HT1080 (cell line): ENCODE data around the gene SYTL2. TPM values are rescaled to one million over a fixed set of nuclear protein-coding genes. Genes with fewer than 3 reads are reported as not detected.

ENCODE experiments used
- DNase-seq: peaks from one replicate; pipeline ENCODE4 v3.0.0-alpha.2; 2015; ENCODE audit warnings: low read depth
- total RNA-seq: library from RNA; depleted of rRNA; stranded (reverse); fragments of >200 nt; shearing (Covaris generic); gene quantifications from 2 replicates; pipeline ENCODE4 v1.2.3, GENCODE V29; 2014

The SYTL2 gene
- total RNA-seq, 1 experiment from 2014 or later: 19.6 TPM

DNA sequence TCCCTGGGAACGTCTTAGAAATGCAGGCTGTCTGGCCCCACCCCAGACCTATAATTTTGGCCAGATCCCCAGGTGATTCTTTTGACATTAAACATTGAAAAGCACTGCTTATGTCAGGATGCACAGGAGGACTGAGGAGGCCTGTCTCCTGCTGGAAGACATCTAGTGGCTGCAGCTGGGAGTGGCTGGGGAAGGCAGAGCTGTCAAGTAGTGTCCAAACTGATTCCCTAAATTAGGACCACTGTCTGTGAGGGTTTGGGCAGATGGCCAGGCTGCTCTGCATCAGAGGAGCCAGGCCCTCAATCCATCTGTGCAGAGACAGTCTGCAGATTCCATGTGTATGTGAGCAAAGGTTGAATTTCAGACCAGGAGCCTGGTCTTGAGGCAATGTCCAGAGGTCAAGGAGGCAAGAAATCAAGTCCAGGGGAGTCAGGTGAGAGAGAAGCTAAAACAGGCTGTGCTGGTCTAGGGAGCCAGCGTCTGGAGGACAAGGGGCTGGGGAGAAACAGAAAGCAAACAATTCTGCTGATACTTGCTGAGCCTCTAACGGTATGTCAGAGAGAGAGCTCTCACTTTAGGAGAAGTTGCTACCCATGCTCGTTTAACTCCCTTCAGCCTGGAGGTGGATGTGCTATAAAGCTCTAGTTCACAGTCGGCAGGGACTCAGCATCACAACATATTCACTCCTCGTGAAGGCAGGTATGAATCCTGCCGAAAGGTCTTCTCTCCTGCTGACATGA is 15.3 kb upstream of the SYTL2 start:
- peak; percentile 24 for DNase-seq

DNA sequence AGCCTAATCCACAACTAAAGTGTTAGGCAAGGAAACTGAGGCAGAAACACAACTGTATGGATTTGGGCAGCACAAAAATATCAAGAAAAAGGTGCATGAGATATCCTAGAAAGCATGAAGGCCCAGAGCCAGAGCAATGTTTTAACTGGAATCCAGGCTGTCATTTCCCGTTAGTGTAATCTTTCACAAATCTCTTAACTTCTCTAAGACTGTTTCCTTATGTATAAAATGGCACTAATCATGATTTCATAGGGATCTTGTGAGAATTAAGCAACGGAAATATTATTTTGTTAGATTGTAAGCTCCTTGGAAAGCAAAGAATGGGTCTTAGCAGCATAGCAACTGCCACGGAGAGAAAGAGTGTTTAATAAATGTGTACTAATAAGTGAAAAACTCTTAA is 14.7 kb upstream of the SYTL2 start:
- DNase-seq: no peak

GRCh38 chr11:85823816-85824215 is 12.9 kb upstream of the SYTL2 start:
- DNase-seq: peak; percentile 25

DNA sequence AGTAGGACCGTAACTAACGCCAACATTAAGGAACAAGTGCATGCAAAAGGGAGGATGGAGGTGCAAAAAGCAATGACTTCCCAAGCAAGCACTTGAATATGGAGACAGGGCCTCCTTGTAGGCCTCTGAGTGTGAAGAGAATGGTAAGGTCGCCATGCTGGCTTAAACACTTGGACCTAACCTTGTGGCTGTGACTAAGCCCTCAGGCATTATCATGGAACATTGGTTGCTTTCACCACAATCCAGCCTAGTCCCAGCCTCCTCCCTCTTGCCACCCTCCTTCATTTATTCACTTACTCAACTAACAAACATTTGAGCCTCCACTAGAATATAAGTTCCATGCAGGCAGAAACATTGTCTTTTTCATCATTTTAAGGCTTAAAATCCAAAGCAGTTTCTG is 11.9 kb upstream of the SYTL2 start:
- peak; percentile 86 for DNase-seq

DNA sequence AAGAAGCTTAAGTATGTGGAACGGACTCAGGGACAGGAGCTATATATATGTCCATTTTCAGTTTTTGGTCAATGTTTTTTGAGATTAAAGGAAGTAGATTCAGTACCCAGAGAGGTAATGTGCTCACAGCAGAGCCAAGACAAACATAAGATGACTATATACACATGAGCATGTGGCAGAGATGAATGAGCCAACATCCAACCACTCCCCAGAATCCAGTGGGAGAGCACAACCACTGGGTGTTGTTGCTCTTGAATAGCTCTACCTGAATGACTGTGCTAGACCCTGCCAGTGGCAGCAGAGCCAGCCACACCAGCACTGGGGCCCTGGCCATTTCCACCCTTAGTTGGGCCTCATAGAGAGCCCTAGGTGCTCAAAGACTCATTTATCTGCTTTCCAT is 10.7 kb upstream of the SYTL2 start:
- peak; percentile 77 for DNase-seq

- no peak for DNase-seq
Measured at GRCh38 chr11:85819441-85819840, 8.5 kb upstream of the SYTL2 start.

DNA sequence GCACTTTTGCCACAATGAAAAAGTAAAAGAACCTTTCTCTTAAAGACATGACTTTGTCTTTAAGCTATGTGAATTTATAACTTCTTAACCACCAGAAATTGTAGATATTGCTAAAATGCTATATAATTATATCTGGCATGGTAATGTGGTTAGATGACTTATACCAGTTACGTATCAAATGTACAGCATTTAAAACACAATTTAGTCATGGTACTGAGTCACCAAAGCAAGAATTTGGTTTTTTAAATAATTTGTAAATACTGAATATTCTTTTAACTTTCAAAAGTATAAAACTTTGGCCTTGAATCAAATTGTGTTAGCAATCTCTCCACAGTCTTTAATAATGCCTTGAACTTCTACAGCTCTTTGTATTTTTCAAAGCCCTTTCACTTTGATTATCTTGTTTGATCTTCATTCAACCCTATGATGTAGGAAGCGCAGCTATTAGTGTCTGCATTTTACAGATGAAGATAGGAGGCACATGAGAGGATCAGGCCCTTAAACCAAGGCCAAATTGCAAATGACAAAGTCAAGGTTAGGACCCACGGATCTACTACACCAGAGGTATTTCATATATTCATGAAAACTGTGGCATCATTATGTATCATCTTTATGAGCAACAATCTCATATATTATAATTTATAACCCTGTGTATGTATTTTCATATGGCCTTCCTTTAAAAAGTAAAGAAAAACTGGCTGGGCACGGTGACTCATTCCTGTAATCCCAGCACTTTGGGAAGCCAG is 4.4 kb upstream of the SYTL2 start:
- peak; percentile 64 for DNase-seq

DNA sequence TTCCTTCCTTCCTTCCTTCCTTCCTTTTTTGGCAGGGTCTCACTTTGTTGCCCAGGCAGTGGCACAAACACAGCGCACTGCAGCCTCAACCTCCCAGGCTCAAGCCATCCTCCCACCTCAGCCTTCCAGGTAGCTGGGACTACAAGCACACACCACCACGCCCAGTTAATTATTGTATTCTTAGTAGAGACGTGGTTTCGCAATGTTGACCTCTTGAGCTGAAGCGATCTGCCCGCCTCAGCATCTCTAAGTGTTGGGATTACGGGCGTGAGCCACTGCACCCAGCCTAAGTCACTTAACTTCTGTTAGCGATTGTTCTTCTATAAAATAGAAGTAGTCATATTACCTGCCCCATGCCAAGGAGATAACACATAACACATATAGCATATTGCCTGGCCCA is 2.8 kb upstream of the SYTL2 start:
- DNase-seq: no peak

DNA sequence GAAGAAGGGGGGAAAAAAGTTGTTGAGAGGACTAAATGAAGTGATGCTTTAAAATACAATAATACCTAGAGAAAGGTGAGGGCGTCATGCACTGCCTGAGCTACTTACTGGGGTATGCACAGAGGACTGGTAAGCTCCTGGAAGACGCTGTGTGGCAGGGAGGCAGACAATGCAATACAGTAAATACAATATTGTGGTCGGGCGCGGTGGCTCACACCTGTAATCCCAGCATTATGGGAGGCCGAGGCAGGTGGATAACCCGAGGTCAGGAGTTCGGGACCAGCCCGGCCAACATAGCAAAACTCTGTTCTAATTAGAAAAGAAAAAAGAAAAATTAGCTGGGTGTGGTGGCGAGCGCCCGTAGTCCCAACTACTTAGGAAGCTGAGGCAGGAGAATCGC is 683 bp upstream of the SYTL2 start:
- DNase-seq: no peak

- no peak for DNase-seq
Measured at GRCh38 chr11:85810521-85810870, 445 bp downstream of the SYTL2 start.

DNA sequence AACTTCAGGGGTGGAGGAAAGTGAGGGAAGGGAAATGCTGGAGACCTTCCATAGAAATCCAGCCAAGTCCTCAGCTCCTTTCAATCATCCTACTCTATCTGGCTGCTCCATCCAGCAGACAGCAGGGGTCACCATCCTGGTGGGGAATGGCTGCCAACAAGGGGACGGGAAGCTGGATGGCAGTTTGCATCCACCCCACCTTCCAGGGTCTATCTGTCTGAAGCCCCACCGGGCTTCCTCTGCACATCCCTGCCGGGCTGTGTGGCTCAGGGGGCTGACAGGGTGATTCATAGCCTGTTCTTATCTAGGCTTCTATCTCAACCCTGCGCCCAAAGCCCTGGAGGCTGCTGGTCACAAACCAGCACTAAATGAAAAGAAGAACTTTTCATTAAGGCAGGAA is 1.1 kb downstream of the SYTL2 start:
- DNase-seq: peak; percentile 28

GRCh38 chr11:85809191-85809590 is 1.8 kb downstream of the SYTL2 start:
- DNase-seq: no peak

- DNase-seq: no peak
Measured at GRCh38 chr11:85806876-85807275, 4.1 kb downstream of the SYTL2 start.

DNA sequence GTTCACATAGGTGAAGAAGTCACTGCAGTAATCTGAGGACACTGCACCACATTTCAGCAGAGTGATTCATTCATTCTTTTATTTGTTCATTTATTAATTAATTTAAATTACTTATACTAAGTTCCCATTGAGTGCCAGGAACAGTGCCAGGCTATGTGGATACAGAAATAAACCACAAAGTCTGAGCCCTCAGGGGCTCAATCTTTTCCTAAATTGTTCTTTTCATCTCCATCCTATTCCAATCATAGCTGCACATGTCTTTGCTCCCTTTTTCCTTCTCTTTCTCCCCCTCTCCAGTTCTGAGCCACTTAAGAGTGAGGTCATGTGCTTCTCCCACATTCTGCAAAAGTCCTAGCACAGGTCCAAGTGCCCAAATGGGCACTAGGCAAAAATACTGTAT is 4.9 kb downstream of the SYTL2 start:
- DNase-seq: no peak

- peak; percentile 18 for DNase-seq
Measured at GRCh38 chr11:85805387-85805786, 5.6 kb downstream of the SYTL2 start.

DNA sequence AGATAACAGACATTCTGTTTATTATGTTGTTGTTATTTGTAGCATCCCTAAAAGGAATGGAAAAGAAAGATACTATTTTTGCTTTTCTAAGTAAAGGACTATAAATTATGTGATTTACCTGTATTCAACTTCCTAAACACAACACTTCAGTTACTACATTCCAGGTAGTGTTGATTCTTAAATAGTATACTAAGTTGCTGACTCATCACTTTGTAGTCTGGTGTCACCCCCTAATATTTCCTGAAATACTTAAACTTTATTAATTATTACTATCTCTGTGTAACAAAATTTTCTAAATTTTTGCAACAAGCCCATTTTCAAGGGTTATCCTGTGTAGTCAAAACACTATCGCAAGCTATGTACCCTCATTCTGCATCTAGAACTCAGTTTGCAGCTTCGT is 7.0 kb downstream of the SYTL2 start:
- DNase-seq: no peak

DNA sequence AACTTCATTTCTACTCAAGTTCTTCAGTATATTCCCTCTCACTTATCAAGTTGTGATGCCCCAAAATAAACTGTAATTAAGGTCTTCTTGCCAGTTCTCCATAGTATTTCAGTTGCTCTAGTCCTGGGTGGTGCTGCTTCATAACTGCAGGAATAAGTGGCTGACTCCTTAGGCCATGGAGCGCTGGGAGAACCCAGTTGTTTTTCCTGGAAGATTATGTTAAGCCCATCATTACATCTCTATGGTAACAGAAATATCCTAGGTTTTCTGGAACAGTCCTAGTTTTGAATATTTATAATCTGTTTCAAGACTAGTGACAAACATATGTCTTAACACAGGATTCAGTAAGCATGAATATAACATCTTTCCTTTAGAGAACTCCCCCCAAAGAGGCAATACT is 7.6 kb downstream of the SYTL2 start:
- DNase-seq: no peak

GRCh38 chr11:85801527-85801926 is 9.4 kb downstream of the SYTL2 start:
- DNase-seq: no peak

DNA sequence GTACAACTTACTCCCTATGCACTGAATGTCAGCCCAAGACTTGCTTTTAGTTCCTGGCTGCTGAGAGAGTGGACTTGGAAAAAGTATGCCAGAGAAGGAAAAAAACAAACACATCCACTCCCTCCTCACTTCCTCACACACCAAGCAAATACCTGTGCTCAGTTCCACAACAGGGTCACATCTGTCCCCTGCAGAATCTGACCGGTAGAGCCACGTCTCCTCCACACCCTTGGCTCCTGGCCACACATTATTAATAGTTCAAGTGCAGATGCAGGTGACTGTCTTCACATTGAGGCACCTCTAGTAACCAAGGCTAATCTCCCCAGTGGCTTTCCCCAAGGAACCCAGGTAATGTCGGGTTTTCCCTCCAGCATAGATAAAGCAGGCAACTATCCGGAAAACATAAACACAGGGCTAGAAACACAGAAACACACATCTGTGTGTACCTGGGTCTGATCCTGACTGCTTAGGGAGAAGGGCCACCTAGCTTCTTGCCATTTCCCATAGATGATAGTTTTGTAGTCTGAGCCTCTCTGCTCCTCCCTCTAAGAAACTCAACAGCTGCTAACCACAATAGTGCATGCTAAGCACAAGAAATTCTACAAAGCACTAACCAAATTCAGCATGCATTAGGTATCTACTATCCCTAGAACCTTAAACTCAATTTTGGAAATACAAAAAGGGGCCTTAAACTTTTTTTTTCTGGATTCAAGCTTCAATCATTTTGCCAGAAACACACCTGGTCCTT is 10.2 kb downstream of the SYTL2 start:
- DNase-seq: no peak

DNA sequence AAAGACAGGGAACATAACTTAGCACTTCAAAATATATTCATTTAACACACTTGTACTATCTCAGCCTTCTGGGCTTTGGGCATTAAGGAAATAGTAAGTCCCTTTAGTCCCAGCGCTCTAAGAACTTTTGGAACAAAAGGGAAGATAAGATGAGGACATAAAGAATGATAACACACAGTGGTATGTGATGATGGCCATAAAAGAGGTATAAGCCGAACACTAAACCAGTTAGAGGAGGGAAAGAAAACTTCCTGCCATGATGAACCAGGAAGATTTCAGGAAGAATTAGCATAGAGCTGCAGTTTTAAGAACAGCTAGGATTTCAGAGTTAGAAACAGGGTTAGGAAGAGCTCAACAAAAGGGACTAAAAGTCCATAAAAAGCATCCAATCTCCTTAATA is 11.8 kb downstream of the SYTL2 start:
- no peak for DNase-seq

DNA sequence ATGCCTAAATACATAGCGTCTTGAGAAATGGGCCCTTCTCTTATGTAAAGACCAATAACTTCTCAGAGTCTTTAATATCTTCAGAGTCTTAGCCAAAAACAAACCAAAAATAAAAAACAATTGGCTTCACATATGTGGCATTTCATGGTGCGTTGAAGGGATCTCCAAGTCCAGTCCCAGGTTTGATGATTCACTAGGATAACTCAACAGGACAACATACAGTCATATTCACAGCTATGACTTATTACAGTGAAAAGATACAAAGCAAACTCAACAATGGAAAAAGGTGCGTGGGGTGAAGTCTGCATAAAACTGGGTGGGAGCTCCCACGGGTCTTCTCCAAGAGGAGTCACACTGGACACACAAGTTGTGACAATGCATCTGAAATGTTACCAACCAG is 12.6 kb downstream of the SYTL2 start:
- no peak for DNase-seq

DNA sequence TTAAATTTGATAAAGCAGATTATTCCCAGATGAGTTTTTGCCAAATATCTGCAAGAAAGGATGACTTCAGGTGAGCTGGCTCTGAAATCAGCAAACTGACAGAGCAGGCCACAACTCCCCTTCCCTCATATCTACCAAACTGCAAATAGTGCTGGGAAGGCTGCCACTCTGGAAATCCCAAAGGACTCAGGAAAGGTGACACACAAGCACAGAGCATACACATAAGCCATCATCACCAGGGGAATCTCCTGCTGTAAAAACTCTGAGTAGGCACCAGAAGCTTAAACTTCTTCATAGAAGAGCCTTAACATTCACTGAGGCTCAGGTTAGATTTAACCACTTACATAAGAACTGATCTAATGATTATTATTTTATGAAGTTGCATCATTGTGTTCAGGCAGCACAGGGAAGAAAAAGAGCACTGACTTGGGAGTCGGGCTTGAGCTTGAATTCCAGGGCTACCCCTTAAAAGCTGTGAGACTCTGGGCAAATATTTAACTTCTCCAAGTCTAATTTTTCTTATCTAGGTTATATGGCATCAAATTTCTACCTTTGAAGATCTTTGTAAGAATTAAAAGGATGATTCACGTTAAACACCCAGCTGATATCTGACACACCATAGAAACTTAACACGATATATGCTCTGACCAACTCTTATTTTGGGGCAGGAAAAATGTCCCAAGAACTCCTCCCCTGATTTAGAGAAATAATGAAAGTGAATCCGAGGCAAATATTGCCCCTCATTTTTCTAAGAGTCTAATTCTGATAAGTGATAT is 15.0 kb downstream of the SYTL2 start:
- DNase-seq: peak; percentile 28
